GM18517 (cell line): ENCODE measurements around the gene SPTLC1.
"Not testable (repeated sequence)": the region's sequence is repeated elsewhere in the genome, so short reads cannot be mapped to it uniquely, and the experiment has no call there.

Source experiments
- ATAC-seq: cut with Tn5 transposase; IDR thresholded peaks from one replicate; pipeline ENCODE4 v1.9.1; 2021; ENCODE audit warnings: mild to moderate bottlenecking, moderate library complexity; ENCODE audit not compliant: unreplicated experiment

Gene SPTLC1

GRCh38 chr9:92115071-92115858 lies at the start of gene SPTLC1:
Gene SPTLC1 (minus strand): TSS chr9:92115413. CDS start chr9:92115370, 43 bp downstream.
- ATAC-seq = peak; percentile 92

- ATAC-seq = no peak
Observed at GRCh38 chr9:92164975-92165374, 49.8 kb upstream of the SPTLC1 start.

GRCh38 chr9:92164490-92164889 lies 49.3 kb upstream of the SPTLC1 start:
- no peak for ATAC-seq

GRCh38 chr9:92163276-92163675 lies 48.1 kb upstream of the SPTLC1 start:
- no peak for ATAC-seq

- ATAC-seq = no peak
Observed at GRCh38 chr9:92160786-92161185, 45.6 kb upstream of the SPTLC1 start.

- no peak for ATAC-seq
Observed at GRCh38 chr9:92159058-92159457, 43.8 kb upstream of the SPTLC1 start.

GRCh38 chr9:92158097-92158601 lies 42.9 kb upstream of the SPTLC1 start:
- ATAC-seq = no peak

- ATAC-seq = not testable (repeated sequence)
Observed at GRCh38 chr9:92155736-92156135, 40.5 kb upstream of the SPTLC1 start.

- ATAC-seq = no peak
Observed at GRCh38 chr9:92155221-92155620, 40.0 kb upstream of the SPTLC1 start.

- ATAC-seq = not testable (repeated sequence)
Observed at GRCh38 chr9:92153466-92154415, 38.5 kb upstream of the SPTLC1 start.

GRCh38 chr9:92151691-92152393 lies 36.6 kb upstream of the SPTLC1 start:
- no peak for ATAC-seq

GRCh38 chr9:92150501-92151470 lies 35.6 kb upstream of the SPTLC1 start:
- ATAC-seq = not testable (repeated sequence)

- ATAC-seq = no peak
Observed at GRCh38 chr9:92147852-92148180, 32.6 kb upstream of the SPTLC1 start.

- ATAC-seq = peak; percentile 71
Observed at GRCh38 chr9:92147030-92147851, 32.0 kb upstream of the SPTLC1 start.

- ATAC-seq = no peak
Observed at GRCh38 chr9:92146610-92147009, 31.4 kb upstream of the SPTLC1 start.

- ATAC-seq = not testable (repeated sequence)
Observed at GRCh38 chr9:92145784-92146183, 30.6 kb upstream of the SPTLC1 start.

- ATAC-seq = no peak
Observed at GRCh38 chr9:92142329-92142728, 27.1 kb upstream of the SPTLC1 start.

GRCh38 chr9:92141144-92142129 lies 26.2 kb upstream of the SPTLC1 start:
- ATAC-seq = no peak
